Pericardium fibroblast (primary cell): ENCODE measurements around the gene C5AR1. TPM values are rescaled to one million over a fixed set of nuclear protein-coding genes. Genes with fewer than 3 reads are reported as not detected.

Source experiments
- total RNA-seq: library from RNA; depleted of rRNA; stranded (reverse); fragments of >200 nt; gene quantifications from 2 replicates; pipeline ENCODE4 v1.2.3, GENCODE V29; 2015

The C5AR1 gene
- under 0.01 TPM in 1 of 2 replicates, not detected in the other for total RNA-seq

GRCh38 chr19:47309608-47310007 lies at the start of gene C5AR1:
Gene C5AR1, plus strand, starts transcription at chr19:47309861. Its CDS starts 35 bp downstream, at chr19:47309896.

GRCh38 chr19:47274071-47274890 lies 35.4 kb upstream of the C5AR1 start, which contains the start of gene INAFM1:
Gene INAFM1, plus strand, starts transcription at chr19:47274885. Its CDS starts 35 bp downstream, at chr19:47274920.

GRCh38 chr19:47331931-47332547 lies 22.4 kb downstream of the C5AR1 start, which contains the start of gene C5AR2:
Gene C5AR2, plus strand, starts transcription at chr19:47332175. Its CDS starts 8,625 bp downstream, at chr19:47340800.

GRCh38 chr19:47348819-47349795 lies 39.4 kb downstream of the C5AR1 start, which contains the start of gene DHX34:
Gene DHX34, plus strand, starts transcription at chr19:47349315. Its CDS starts 3,716 bp downstream, at chr19:47353031.

Other genes starting within 250 kb of the C5AR1 start
- 18.5 and 19.7 TPM in 2 replicates for gene ZC3H4, start 196.1 kb upstream of the C5AR1 start, total RNA-seq
- gene SAE1, start 179.0 kb upstream of the C5AR1 start, total RNA-seq, result 89.9 and 101 TPM in 2 replicates
- gene BBC3, start 78.7 kb upstream of the C5AR1 start, total RNA-seq, result 10.7 and 26.8 TPM in 2 replicates
- 8.4 and 10.1 TPM in 2 replicates for gene CCDC9, start 53.3 kb upstream of the C5AR1 start, total RNA-seq
- 5.8 and 7.9 TPM in 2 replicates for gene INAFM1, start 35.0 kb upstream of the C5AR1 start, total RNA-seq
- under 0.01 and 2.3 TPM in 2 replicates for gene C5AR2, start 22.3 kb downstream of the C5AR1 start, total RNA-seq
- 7.5 and 9.3 TPM in 2 replicates for gene DHX34, start 39.5 kb downstream of the C5AR1 start, total RNA-seq
- 51.2 and 56.1 TPM in 2 replicates for gene MEIS3, start 109.7 kb downstream of the C5AR1 start, total RNA-seq
- 1.3 TPM in 1 of 2 replicates, not detected in the other for gene SLC8A2, start 162.0 kb downstream of the C5AR1 start, total RNA-seq
- 2.1 and 11.1 TPM in 2 replicates for gene KPTN, start 174.4 kb downstream of the C5AR1 start, total RNA-seq
- 87.8 and 114 TPM in 2 replicates for gene NAPA, start 205.2 kb downstream of the C5AR1 start, total RNA-seq